ENCODE results near the gene SHISA2. TPM values are rescaled to one million over a fixed set of nuclear protein-coding genes. Genes with fewer than 3 reads are reported as not detected.

The SHISA2 gene
- total RNA-seq, 1 donor from 2014 or later, result 19.0 TPM

DNA sequence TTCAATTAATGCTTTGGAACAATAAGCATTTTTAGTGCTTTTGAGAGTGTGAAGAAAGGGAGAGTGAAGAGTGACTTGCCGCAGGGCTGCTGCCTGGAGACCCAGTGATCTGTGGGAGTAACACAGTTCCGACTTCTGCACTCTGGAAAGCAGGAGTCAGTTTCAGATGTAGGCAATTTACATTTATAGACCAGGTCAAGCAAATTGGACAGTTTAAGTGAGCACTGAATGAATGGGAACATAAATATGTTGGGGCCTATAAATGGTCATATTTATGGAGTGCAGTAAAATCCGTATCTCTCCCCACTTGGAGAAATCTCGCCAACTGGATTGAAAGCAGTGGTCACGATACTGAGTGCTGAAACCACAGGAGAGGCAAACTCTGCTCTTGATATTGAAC, 9.4 kb upstream of the SHISA2 start:
- intact Hi-C loops (cut with DNase I), result loop anchor here (5.0 kb wide), 1 partner anchor 484 kb away; no protein-coding TSS in a partner anchor
- no peak overlapping the region for H3K4me3 ChIP-seq
- DNase-seq (no peak), ATAC-seq (no peak)
- no peak overlapping the region for H3K27ac ChIP-seq
- H3K27me3 ChIP-seq (ENCODE audit: low read depth), result no peaks in the 10 kb centered on the region
- TF ChIP-seq, protein P1, sequence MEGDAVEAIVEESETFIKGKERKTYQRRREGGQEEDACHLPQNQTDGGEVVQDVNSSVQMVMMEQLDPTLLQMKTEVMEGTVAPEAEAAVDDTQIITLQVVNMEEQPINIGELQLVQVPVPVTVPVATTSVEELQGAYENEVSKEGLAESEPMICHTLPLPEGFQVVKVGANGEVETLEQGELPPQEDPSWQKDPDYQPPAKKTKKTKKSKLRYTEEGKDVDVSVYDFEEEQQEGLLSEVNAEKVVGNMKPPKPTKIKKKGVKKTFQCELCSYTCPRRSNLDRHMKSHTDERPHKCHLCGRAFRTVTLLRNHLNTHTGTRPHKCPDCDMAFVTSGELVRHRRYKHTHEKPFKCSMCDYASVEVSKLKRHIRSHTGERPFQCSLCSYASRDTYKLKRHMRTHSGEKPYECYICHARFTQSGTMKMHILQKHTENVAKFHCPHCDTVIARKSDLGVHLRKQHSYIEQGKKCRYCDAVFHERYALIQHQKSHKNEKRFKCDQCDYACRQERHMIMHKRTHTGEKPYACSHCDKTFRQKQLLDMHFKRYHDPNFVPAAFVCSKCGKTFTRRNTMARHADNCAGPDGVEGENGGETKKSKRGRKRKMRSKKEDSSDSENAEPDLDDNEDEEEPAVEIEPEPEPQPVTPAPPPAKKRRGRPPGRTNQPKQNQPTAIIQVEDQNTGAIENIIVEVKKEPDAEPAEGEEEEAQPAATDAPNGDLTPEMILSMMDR (IDR thresholded peaks at IDR 0.05), result no peak
- no peaks in the 10 kb centered on the region for H3K4me1 ChIP-seq
- no peaks in the 10 kb centered on the region for H3K36me3 ChIP-seq
- H3K9me3 ChIP-seq, result no peaks in the 10 kb centered on the region

DNA sequence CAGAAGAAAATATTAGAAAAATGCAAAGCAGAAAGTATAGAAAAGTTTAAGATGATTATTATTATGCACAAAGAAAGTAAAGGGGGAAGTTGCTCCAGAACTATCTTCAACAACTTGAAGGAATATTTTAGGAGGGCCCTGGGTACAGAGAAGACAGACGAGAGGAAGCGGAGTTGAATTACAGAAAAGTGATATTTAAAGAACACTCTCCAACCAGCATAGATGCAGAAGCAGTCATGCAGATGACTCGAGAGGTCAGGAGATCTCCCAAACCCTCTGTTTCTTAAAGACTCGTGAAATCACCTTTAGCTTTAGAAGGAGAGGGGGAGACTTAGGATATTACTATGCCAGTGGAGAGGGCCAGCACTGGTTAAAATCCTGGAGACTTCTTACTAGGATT, 8.5 kb upstream of the SHISA2 start:
- ATAC-seq (no peak), DNase-seq (no peak)
- H3K4me1 ChIP-seq, result no peaks in the 10 kb centered on the region
- H3K4me3 ChIP-seq, result no peak overlapping the region
- no peaks in the 10 kb centered on the region for H3K27me3 ChIP-seq (ENCODE audit: low read depth)
- no peaks in the 10 kb centered on the region for H3K9me3 ChIP-seq
- H3K36me3 ChIP-seq, result no peaks in the 10 kb centered on the region
- H3K27ac ChIP-seq, result no peak overlapping the region
- TF ChIP-seq, protein P1 (IDR thresholded peaks at IDR 0.05), result no peak
- intact Hi-C loops (cut with DNase I), result loop anchor here (5.0 kb wide), 1 partner anchor 483 kb away; no protein-coding TSS in a partner anchor

DNA sequence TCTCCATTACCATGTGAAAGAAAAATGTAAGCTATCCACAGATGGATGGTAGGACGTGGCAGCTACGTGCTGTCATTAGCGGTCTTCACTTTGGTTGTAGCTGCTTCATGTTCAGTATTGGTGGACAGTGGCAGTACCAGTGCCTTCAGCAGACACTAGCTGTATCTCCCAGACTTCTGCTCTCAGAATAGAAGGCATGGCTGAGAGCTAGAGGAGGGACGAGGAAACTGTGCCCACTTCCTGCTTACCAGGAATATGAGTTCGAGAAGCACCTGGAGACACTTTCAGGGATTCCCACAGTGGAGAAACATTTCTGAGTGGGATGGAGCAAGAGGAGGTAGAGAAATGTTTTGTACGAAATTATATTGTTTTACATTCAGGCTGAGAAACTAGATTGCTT, 6.9 kb upstream of the SHISA2 start:
- Histone ChIP-seq H3K27me3 (ENCODE audit: low read depth) (no peaks in the 10 kb centered on the region), H3K36me3 (no peaks in the 10 kb centered on the region), H3K9me3 (no peaks in the 10 kb centered on the region), H3K4me3 (no peak overlapping the region), H3K27ac (no peak overlapping the region), H3K4me1 (no peaks in the 10 kb centered on the region)
- TF ChIP-seq, protein P1 (IDR thresholded peaks at IDR 0.05), result no peak
- ATAC-seq (no peak), DNase-seq (no peak)
- intact Hi-C loops (cut with DNase I), result no loop called here

DNA sequence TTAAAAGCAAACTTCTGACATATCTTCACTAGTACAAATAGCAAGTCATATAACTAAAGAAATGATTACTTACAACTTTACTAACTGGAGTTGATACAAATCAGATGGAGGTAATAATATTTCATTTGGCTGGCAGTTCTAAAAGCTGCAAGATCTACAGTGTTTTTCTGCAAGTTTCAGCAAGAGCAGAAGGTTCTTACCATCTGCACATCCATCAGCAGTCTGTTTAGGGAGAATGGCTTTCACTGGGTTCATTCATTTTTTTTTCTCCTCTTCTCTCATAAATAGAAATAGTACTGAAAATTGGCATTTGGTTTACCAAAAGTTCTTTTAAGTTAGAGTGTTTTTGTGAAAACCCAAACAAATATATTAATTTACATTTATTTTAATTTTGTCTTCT, 3.1 kb upstream of the SHISA2 start:
- no peaks in the 10 kb centered on the region for H3K9me3 ChIP-seq
- H3K27ac ChIP-seq, result no peak overlapping the region
- ATAC-seq, result no peak
- peaks cover 25% of the 10 kb centered on the region for H3K27me3 ChIP-seq (ENCODE audit: low read depth)
- no peaks in the 10 kb centered on the region for H3K36me3 ChIP-seq
- no peak for DNase-seq
- H3K4me3 ChIP-seq, result no peak overlapping the region
- TF ChIP-seq, protein P1 (IDR thresholded peaks at IDR 0.05), result no peak
- intact Hi-C loops (cut with DNase I), result no loop called here
- H3K4me1 ChIP-seq, result peaks cover 9% of the 10 kb centered on the region

DNA sequence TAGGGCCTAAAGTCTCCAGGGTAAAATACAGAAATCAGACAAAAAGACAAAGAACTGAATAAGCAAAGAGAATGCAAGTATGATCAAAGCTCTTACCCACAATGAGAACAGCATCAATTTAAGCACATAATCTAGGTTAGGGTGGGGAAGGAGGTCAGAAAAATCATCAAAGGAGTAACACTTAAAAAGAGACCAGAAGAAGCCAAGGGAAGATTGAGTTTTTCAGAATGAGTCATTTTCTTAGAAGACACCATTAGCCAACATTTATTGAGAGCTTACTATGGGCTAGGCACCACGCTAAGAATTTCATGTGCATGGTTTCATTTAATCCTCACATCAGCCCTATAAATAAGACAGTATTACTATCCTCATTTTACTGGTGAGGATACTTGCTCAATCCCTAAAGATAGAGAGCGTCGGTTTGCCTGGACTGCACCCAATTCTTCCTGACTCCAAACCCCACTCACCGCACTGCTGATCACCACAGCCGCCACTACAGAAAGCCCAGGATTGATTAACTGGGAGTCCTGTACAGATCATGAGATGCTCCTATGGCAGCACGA, 1.7 kb upstream of the SHISA2 start:
- TF ChIP-seq, protein P1 (IDR thresholded peaks at IDR 0.05), result no peak
- ATAC-seq, result no peak

More for the DNA sequence above, 1.7 kb upstream of the SHISA2 start:
- peaks cover 35% of the 10 kb centered on the region for H3K27me3 ChIP-seq (ENCODE audit: low read depth)
- no peak overlapping the region for H3K27ac ChIP-seq
- no peak for DNase-seq
- intact Hi-C loops (cut with DNase I), result no loop called here
- no peak overlapping the region for H3K4me3 ChIP-seq
- no peaks in the 10 kb centered on the region for H3K36me3 ChIP-seq
- peaks cover 9% of the 10 kb centered on the region for H3K4me1 ChIP-seq
- no peaks in the 10 kb centered on the region for H3K9me3 ChIP-seq

Data from lower lobe of right lung (tissue), 2 donors.